Right hindlimb (tissue), 1 donor: ENCODE results near the gene TNFAIP2.
"Not testable (repeated sequence)": the region's sequence is repeated elsewhere in the genome, so short reads cannot be mapped to it uniquely, and the experiment has no call there.

Source experiments
- DNase-seq: peaks from one replicate; pipeline ENCODE4 v3.0.0-alpha.2; 2018

Gene TNFAIP2

GRCh38 chr14:103158688-103159087, 35.4 kb downstream of the TNFAIP2 start:
- DNase-seq = no peak

GRCh38 chr14:103160321-103161053, 37.2 kb downstream of the TNFAIP2 start:
- no peak for DNase-seq

GRCh38 chr14:103161054-103161397, 37.8 kb downstream of the TNFAIP2 start:
- no peak for DNase-seq

GRCh38 chr14:103163199-103163598, 39.9 kb downstream of the TNFAIP2 start:
- no peak for DNase-seq

- DNase-seq = no peak
These were observed 40.7 kb downstream of the TNFAIP2 start for GRCh38 chr14:103164006-103164405.

GRCh38 chr14:103164779-103165178, 41.5 kb downstream of the TNFAIP2 start:
- DNase-seq = no peak

- no peak for DNase-seq
These were observed 42.1 kb downstream of the TNFAIP2 start for GRCh38 chr14:103165323-103165722.

GRCh38 chr14:103169954-103170353, 46.7 kb downstream of the TNFAIP2 start:
- no peak for DNase-seq

- not testable (repeated sequence) for DNase-seq
These were observed 47.9 kb downstream of the TNFAIP2 start for GRCh38 chr14:103171206-103171605.

- no peak for DNase-seq
These were observed 49.7 kb downstream of the TNFAIP2 start for GRCh38 chr14:103172921-103173320.

GRCh38 chr14:103173887-103174286, 50.6 kb downstream of the TNFAIP2 start:
- DNase-seq = not testable (repeated sequence)

GRCh38 chr14:103176176-103176575, 52.9 kb downstream of the TNFAIP2 start:
- not testable (repeated sequence) for DNase-seq

GRCh38 chr14:103177376-103177775, 54.1 kb downstream of the TNFAIP2 start:
- DNase-seq = no peak

GRCh38 chr14:103178521-103178920, 55.3 kb downstream of the TNFAIP2 start:
- DNase-seq = no peak

GRCh38 chr14:103179094-103179493, 55.8 kb downstream of the TNFAIP2 start:
- DNase-seq = no peak

- DNase-seq = no peak
These were observed 57.1 kb downstream of the TNFAIP2 start for GRCh38 chr14:103180331-103180730.

GRCh38 chr14:103184046-103184445, 60.8 kb downstream of the TNFAIP2 start:
- DNase-seq = no peak

- DNase-seq = no peak
These were observed 62.1 kb downstream of the TNFAIP2 start for GRCh38 chr14:103185051-103186029.

GRCh38 chr14:103186241-103186822, 63.1 kb downstream of the TNFAIP2 start:
- DNase-seq = no peak
